Mesenchymal stem cell (in vitro differentiated cells and primary cell): Measurements from ENCODE around the gene EYA2.

Experiments used
- DNase-seq: peaks from one replicate; pipeline ENCODE4 v3.0.0-alpha.2; 2013
- H2AFZ ChIP-seq: one replicate; pipeline ENCODE4 v1.6.1; 2013; ENCODE audit warnings: low read depth, mild to moderate bottlenecking, control low read depth, inconsistent platforms, low read length, moderate library complexity
- H2AK5ac ChIP-seq: 2 replicates; pipeline ENCODE4 v1.6.1; 2013; ENCODE audit warnings: low read length, moderate library complexity, mild to moderate bottlenecking, inconsistent platforms; ENCODE audit not compliant: severe bottlenecking
- H2BK120ac ChIP-seq: one replicate; pipeline ENCODE4 v1.6.1; 2013; ENCODE audit warnings: low read depth, mild to moderate bottlenecking, inconsistent platforms, low read length, moderate library complexity
- H2BK12ac ChIP-seq, 2 experiments: one replicate each; pipeline ENCODE4 v1.6.1; 2013; ENCODE audit warnings: inconsistent platforms in 2 of 2, low read length in 2 of 2, mild to moderate bottlenecking in 2 of 2, moderate library complexity in 2 of 2, control low read depth in 1 of 2
- H2BK15ac ChIP-seq: one replicate; pipeline ENCODE4 v1.6.1; 2013; ENCODE audit warnings: mild to moderate bottlenecking, low read depth, inconsistent platforms; ENCODE audit not compliant: poor library complexity, severe bottlenecking
- H2BK5ac ChIP-seq: 2 replicates; pipeline ENCODE4 v1.6.1; 2013; ENCODE audit warnings: low read depth, mild to moderate bottlenecking, low read length, control low read depth, inconsistent platforms; ENCODE audit not compliant: poor library complexity, severe bottlenecking
- H3K14ac ChIP-seq, 2 experiments: one replicate each; pipeline ENCODE4 v1.6.1; 2013; ENCODE audit warnings: inconsistent platforms in 2 of 2, low read length in 2 of 2, control low read depth in 1 of 2, mild to moderate bottlenecking in 1 of 2, moderate library complexity in 1 of 2
- H3K18ac ChIP-seq, 2 experiments: one replicate each; pipeline ENCODE4 v1.6.1; 2013; ENCODE audit warnings: inconsistent platforms in 2 of 2, low read length in 2 of 2, control low read depth in 1 of 2, low read depth in 1 of 2, mild to moderate bottlenecking in 1 of 2
- H3K23ac ChIP-seq, 2 experiments: one replicate each; pipeline ENCODE4 v1.6.1; 2013; ENCODE audit warnings: inconsistent platforms in 2 of 2, low read length in 2 of 2, mild to moderate bottlenecking in 2 of 2, moderate library complexity in 2 of 2, control low read depth in 1 of 2
- H3K27ac ChIP-seq: 2 replicates; pipeline ENCODE4 v1.5.1; 2013; ENCODE audit warnings: mild to moderate bottlenecking, moderate library complexity, low read length, control low read depth, inconsistent platforms; ENCODE audit not compliant: poor library complexity, severe bottlenecking
- H3K27me3 ChIP-seq, 2 experiments: 2 replicates each; pipeline versions ENCODE4 v1.6.1 to v1.7.0; 2013; ENCODE audit warnings: low read length in 2 of 2, mild to moderate bottlenecking in 2 of 2, moderate library complexity in 2 of 2, control low read depth in 1 of 2, inconsistent platforms in 1 of 2; ENCODE audit not compliant: control insufficient read depth in 1 of 2, insufficient read depth in 1 of 2
- H3K36me3 ChIP-seq, 2 experiments: 2 replicates each; pipeline versions ENCODE4 v1.6.1 to v1.7.0; 2013; ENCODE audit warnings: low read length in 2 of 2, control low read depth in 1 of 2, inconsistent platforms in 1 of 2, low read depth in 1 of 2, mild to moderate bottlenecking in 1 of 2; ENCODE audit not compliant: insufficient read depth in 2 of 2, control insufficient read depth in 1 of 2
- H3K4ac ChIP-seq, 2 experiments: one replicate each; pipeline ENCODE4 v1.6.1; 2013; ENCODE audit warnings: inconsistent platforms in 2 of 2, low read length in 2 of 2, mild to moderate bottlenecking in 2 of 2, moderate library complexity in 2 of 2, control low read depth in 1 of 2, low read depth in 1 of 2
- H3K4me1 ChIP-seq: 2 replicates; pipeline ENCODE4 v1.6.1; 2013; ENCODE audit warnings: low read depth, low read length, control low read depth; ENCODE audit not compliant: control insufficient read depth, insufficient read depth
- H3K4me2 ChIP-seq: 2 replicates; pipeline ENCODE4 v1.6.1; 2013; ENCODE audit warnings: low read length, mild to moderate bottlenecking, inconsistent platforms; ENCODE audit not compliant: poor library complexity, severe bottlenecking
- H3K4me3 ChIP-seq, 2 experiments: 2 replicates each; pipeline versions ENCODE4 v1.5.1 to v1.7.0; 2013; ENCODE audit warnings: low read length in 2 of 2, mild to moderate bottlenecking in 2 of 2, control low read depth in 1 of 2, low read depth in 1 of 2; ENCODE audit not compliant: insufficient read depth in 1 of 2
- H3K79me1 ChIP-seq: replicated peaks from 2 replicates; pipeline ENCODE4 v1.6.1; 2013; ENCODE audit warnings: mild to moderate bottlenecking, control low read depth, low read length, inconsistent platforms; ENCODE audit not compliant: poor library complexity, severe bottlenecking
- H3K9ac ChIP-seq: 2 replicates; pipeline ENCODE4 v1.7.0; 2013; ENCODE audit warnings: mild to moderate bottlenecking, low read length, moderate library complexity
- H3K9me3 ChIP-seq: 2 replicates; pipeline ENCODE4 v1.7.0; 2013; ENCODE audit warnings: mild to moderate bottlenecking, low read length; ENCODE audit not compliant: control insufficient read depth
- H4K8ac ChIP-seq: one replicate; pipeline ENCODE4 v1.6.1; 2013; ENCODE audit warnings: inconsistent platforms, mild to moderate bottlenecking, low read length, moderate library complexity
- H4K91ac ChIP-seq: one replicate; pipeline ENCODE4 v1.6.1; 2013; ENCODE audit warnings: mild to moderate bottlenecking, low read length, inconsistent platforms
- WGBS: methylation state at CpG from one replicate; pipeline ENCODE4 v1.1.7; 2013; ENCODE audit warnings: mixed read lengths; 5-methylcytosine and 5-hydroxymethylcytosine counted together

Gene EYA2

GRCh38 chr20:47117773-47118172 lies 223.1 kb downstream of the EYA2 start:
- no peaks in the 10 kb centered on the region for H3K4me1 ChIP-seq
- 37% methylated on average over 3 of the region's 4 CpGs for WGBS
- H2BK15ac ChIP-seq = no peak overlapping the region
- H2BK12ac ChIP-seq = no peak overlapping the region
- H3K27me3 ChIP-seq = peaks cover 0 to 4% of the 10 kb centered on the region in 2 experiments
- no peaks in the 10 kb centered on the region for H3K36me3 ChIP-seq
- H2AFZ ChIP-seq = no peak overlapping the region
- H3K79me1 ChIP-seq = no peaks in the 10 kb centered on the region
- H3K4me3 ChIP-seq = no peak overlapping the region
- no peak overlapping the region for H3K23ac ChIP-seq
- no peak overlapping the region for H2BK120ac ChIP-seq
- H2AK5ac ChIP-seq = no peak overlapping the region
- H3K9ac ChIP-seq = peak overlapping the region; percentile 47
- no peak overlapping the region for H3K18ac ChIP-seq
- H3K27ac ChIP-seq = no peak overlapping the region
- H4K91ac ChIP-seq = no peak overlapping the region
- no peak overlapping the region for H3K4ac ChIP-seq
- no peak overlapping the region for H2BK5ac ChIP-seq
- no peak overlapping the region for H3K4me2 ChIP-seq
- DNase-seq = no peak
- H4K8ac ChIP-seq = no peak overlapping the region
- H3K14ac ChIP-seq = no peak overlapping the region
- no peaks in the 10 kb centered on the region for H3K9me3 ChIP-seq

- Histone ChIP-seq H3K27ac (no peak overlapping the region), H3K4me1 (no peaks in the 10 kb centered on the region), H3K4me3 (no peak overlapping the region), H2AFZ (no peak overlapping the region), H3K14ac (no peak overlapping the region), H3K27me3 (peaks cover 0 to 4% of the 10 kb centered on the region in 2 experiments), H2BK120ac (no peak overlapping the region), H3K18ac (no peak overlapping the region), H3K9ac (no peak overlapping the region), H3K79me1 (no peaks in the 10 kb centered on the region), H4K91ac (no peak overlapping the region), H2BK5ac (no peak overlapping the region), H4K8ac (no peak overlapping the region), H3K4me2 (no peak overlapping the region), H3K9me3 (no peaks in the 10 kb centered on the region), H3K23ac (no peak overlapping the region), H2AK5ac (no peak overlapping the region), H3K4ac (no peak overlapping the region), H2BK15ac (no peak overlapping the region), H2BK12ac (no peak overlapping the region), H3K36me3 (no peaks in the 10 kb centered on the region)
- no peak for DNase-seq
- 49% methylated on average over 3 of the region's 4 CpGs for WGBS
Measured at GRCh38 chr20:47118206-47118605, 223.6 kb downstream of the EYA2 start.

- WGBS = 72% methylated on average over 4 of the region's 7 CpGs
- H3K14ac ChIP-seq = no peak overlapping the region
- no peak overlapping the region for H2BK5ac ChIP-seq
- H2BK12ac ChIP-seq = no peak overlapping the region
- no peak overlapping the region for H3K23ac ChIP-seq
- no peaks in the 10 kb centered on the region for H3K4me1 ChIP-seq
- no peak overlapping the region for H3K27ac ChIP-seq
- H3K9ac ChIP-seq = no peak overlapping the region
- no peak overlapping the region for H4K91ac ChIP-seq
- no peak overlapping the region for H4K8ac ChIP-seq
- no peaks in the 10 kb centered on the region for H3K36me3 ChIP-seq
- H3K4ac ChIP-seq = no peak overlapping the region
- no peak overlapping the region for H3K4me3 ChIP-seq
- H2AFZ ChIP-seq = no peak overlapping the region
- DNase-seq = no peak
- no peaks in the 10 kb centered on the region for H3K79me1 ChIP-seq
- no peak overlapping the region for H2BK15ac ChIP-seq
- no peaks in the 10 kb centered on the region for H3K9me3 ChIP-seq
- no peak overlapping the region for H3K4me2 ChIP-seq
- H3K18ac ChIP-seq = no peak overlapping the region
- H2BK120ac ChIP-seq = no peak overlapping the region
- no peak overlapping the region for H2AK5ac ChIP-seq
- peaks cover 0 to 4% of the 10 kb centered on the region in 2 experiments for H3K27me3 ChIP-seq
Measured at GRCh38 chr20:47118641-47119040, 224.0 kb downstream of the EYA2 start.

- DNase-seq = no peak
- Histone ChIP-seq H2BK12ac (no peak overlapping the region), H2BK15ac (no peak overlapping the region), H3K14ac (no peak overlapping the region), H3K18ac (no peak overlapping the region), H3K4me2 (no peak overlapping the region), H3K4me1 (peaks cover 3% of the 10 kb centered on the region), H3K27me3 (peaks cover 0 to 2% of the 10 kb centered on the region in 2 experiments), H4K91ac (no peak overlapping the region), H2AK5ac (no peak overlapping the region), H2BK5ac (no peak overlapping the region), H3K4ac (no peak overlapping the region), H2BK120ac (no peak overlapping the region), H4K8ac (no peak overlapping the region), H3K9ac (no peak overlapping the region), H3K9me3 (no peaks in the 10 kb centered on the region), H3K4me3 (no peak overlapping the region), H3K36me3 (no peaks in the 10 kb centered on the region), H2AFZ (no peak overlapping the region), H3K79me1 (no peaks in the 10 kb centered on the region), H3K27ac (no peak overlapping the region), H3K23ac (no peak overlapping the region)
- 94% methylated on average over 10 of the region's 10 CpGs for WGBS
Measured at GRCh38 chr20:47120346-47120936, 225.8 kb downstream of the EYA2 start.
